Activated T-cell treated with anti-CD3 and anti-CD28 coated beads, Interleukin-2, amount 50 U/mL, for 24 hours (primary cell): ENCODE results near the gene ENG.

Experiments
- DNase-seq: peaks from one replicate; pipeline ENCODE4 v3.0.0-alpha.2; 2020
- H3K27ac Mint-ChIP-seq: 2 replicates; pipeline ENCODE4 v1.8.0; 2020; ENCODE audit warnings: mild to moderate bottlenecking, mixed read lengths
- H3K27me3 Mint-ChIP-seq: 2 replicates; pipeline ENCODE4 v1.8.0; 2020; ENCODE audit warnings: mixed read lengths
- H3K36me3 Mint-ChIP-seq: 2 replicates; pipeline ENCODE4 v1.8.0; 2020; ENCODE audit warnings: low read depth, mixed read lengths
- H3K4me1 Mint-ChIP-seq: 2 replicates; pipeline ENCODE4 v1.8.0; 2020; ENCODE audit warnings: low read depth, mixed read lengths
- H3K4me3 Mint-ChIP-seq: 2 replicates; pipeline ENCODE4 v1.8.0; 2020; ENCODE audit warnings: mild to moderate bottlenecking, moderate library complexity, mixed read lengths
- H3K9me3 Mint-ChIP-seq: 2 replicates; pipeline ENCODE4 v1.8.0; 2020; ENCODE audit warnings: mixed read lengths

The ENG gene

GRCh38 chr9:127854184-127854806, at the start of gene ENG:
TSS of gene ENG (minus strand) at chr9:127854658. CDS start at chr9:127854355, 303 bp downstream.
- peaks cover 17% of the 10 kb centered on the region for H3K36me3 Mint-ChIP-seq
- H3K4me1 Mint-ChIP-seq: peaks cover 26% of the 10 kb centered on the region
- H3K27ac Mint-ChIP-seq: peak within 1 kb of the TSS; percentile 90
- no peaks in the 10 kb centered on the region for H3K27me3 Mint-ChIP-seq
- peak within 1 kb of the TSS; percentile 84 for H3K4me3 Mint-ChIP-seq
- DNase-seq: peak; percentile 50
- peaks cover 2% of the 10 kb centered on the region for H3K9me3 Mint-ChIP-seq

GRCh38 chr9:127903557-127904475, 49.4 kb upstream of the ENG start:
- peaks cover 28% of the 10 kb centered on the region for H3K36me3 Mint-ChIP-seq
- peak; percentile 86 for DNase-seq
- H3K9me3 Mint-ChIP-seq: no peaks in the 10 kb centered on the region
- no peaks in the 10 kb centered on the region for H3K27me3 Mint-ChIP-seq
- peak overlapping the region; percentile 99 for H3K27ac Mint-ChIP-seq
- H3K4me1 Mint-ChIP-seq: peaks cover 56% of the 10 kb centered on the region
- peak overlapping the region; percentile 85 for H3K4me3 Mint-ChIP-seq

- Mint-ChIP-seq H3K27ac (peak within 1 kb of the TSS; percentile 88), H3K4me1 (peaks cover 41% of the 10 kb centered on the region), H3K4me3 (peak within 1 kb of the TSS; percentile 84), H3K9me3 (no peaks in the 10 kb centered on the region), H3K36me3 (peaks cover 44% of the 10 kb centered on the region), H3K27me3 (no peaks in the 10 kb centered on the region)
- peak; percentile 87 for DNase-seq
Observed at GRCh38 chr9:127899128-127899943, 44.9 kb upstream of the ENG start, which contains the start of gene ST6GALNAC6. TSS of gene ST6GALNAC6 (minus strand) at chr9:127899603. CDS start at chr9:127897981, 1,622 bp downstream.

GRCh38 chr9:127898433-127899127, 44.1 kb upstream of the ENG start:
- Mint-ChIP-seq H3K36me3 (peaks cover 47% of the 10 kb centered on the region), H3K4me1 (peaks cover 35% of the 10 kb centered on the region), H3K27me3 (no peaks in the 10 kb centered on the region), H3K27ac (peak overlapping the region; percentile 87), H3K9me3 (no peaks in the 10 kb centered on the region), H3K4me3 (peak overlapping the region; percentile 84)
- DNase-seq: peak; percentile 60

DNA sequence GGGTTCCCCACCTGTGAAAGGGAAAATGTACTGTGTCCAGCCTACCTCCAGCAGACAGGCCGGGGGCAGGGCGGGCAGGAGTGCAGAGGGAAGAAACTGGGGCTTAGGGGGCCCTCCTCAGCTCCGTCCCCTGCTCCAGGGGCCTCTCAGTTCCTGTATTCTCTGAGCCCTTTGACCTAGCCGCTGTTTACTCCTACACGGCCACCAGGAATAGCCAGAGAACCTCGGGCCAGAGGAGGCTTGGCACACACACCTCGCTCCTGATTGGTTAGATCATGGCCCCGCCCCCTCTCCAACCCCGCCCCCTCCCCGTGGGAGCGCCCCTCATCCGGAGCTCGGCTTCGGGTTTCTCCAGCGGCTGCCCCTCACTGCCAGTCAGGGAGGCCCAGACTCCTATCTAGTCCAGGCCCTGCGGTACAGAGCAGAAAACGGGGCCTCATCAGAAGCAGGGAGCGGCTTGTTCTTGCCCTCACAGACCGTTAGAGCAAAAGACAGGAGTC, 42.8 kb upstream of the ENG start:
- peaks cover 32% of the 10 kb centered on the region for H3K4me1 Mint-ChIP-seq

GRCh38 chr9:127896395-127897192, 42.1 kb upstream of the ENG start:
- Mint-ChIP-seq H3K4me1 (peaks cover 29% of the 10 kb centered on the region), H3K27me3 (no peaks in the 10 kb centered on the region), H3K9me3 (no peaks in the 10 kb centered on the region), H3K27ac (peak overlapping the region; percentile 63), H3K36me3 (peaks cover 62% of the 10 kb centered on the region), H3K4me3 (no peak overlapping the region)
- no peak for DNase-seq

More for the DNA sequence above, 42.8 kb upstream of the ENG start:
- H3K27me3 Mint-ChIP-seq: no peaks in the 10 kb centered on the region
- H3K4me3 Mint-ChIP-seq: peak overlapping the region; percentile 54
- H3K27ac Mint-ChIP-seq: peak overlapping the region; percentile 33
- H3K36me3 Mint-ChIP-seq: peaks cover 59% of the 10 kb centered on the region
- H3K9me3 Mint-ChIP-seq: no peaks in the 10 kb centered on the region
- peak; percentile 59 for DNase-seq

- no peak for DNase-seq
- H3K4me1 Mint-ChIP-seq: peaks cover 27% of the 10 kb centered on the region
- H3K9me3 Mint-ChIP-seq: no peaks in the 10 kb centered on the region
- peaks cover 69% of the 10 kb centered on the region for H3K36me3 Mint-ChIP-seq
- no peaks in the 10 kb centered on the region for H3K27me3 Mint-ChIP-seq
- no peak overlapping the region for H3K27ac Mint-ChIP-seq
- H3K4me3 Mint-ChIP-seq: no peak overlapping the region
Observed at GRCh38 chr9:127895811-127896210, 41.4 kb upstream of the ENG start.

DNA sequence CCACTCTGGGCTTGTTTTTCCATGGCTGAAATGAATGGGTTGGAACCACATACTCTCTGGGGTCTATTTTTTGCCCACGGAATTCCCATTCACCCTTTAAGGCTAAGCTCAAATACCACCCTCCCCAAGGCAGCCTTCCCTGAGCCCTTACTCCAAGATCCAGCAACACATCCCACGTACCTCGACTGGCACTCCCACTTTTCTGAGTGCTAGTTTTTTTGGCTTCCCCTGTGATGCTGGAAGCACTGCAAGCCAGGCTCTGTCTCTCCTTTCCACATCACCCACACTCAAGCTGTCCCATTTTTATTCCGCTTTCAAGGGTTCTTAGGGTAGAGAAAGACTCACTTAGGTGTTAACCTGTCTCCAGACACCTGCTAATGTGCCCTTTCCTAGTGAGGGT, 38.9 kb upstream of the ENG start:
- Mint-ChIP-seq H3K9me3 (no peaks in the 10 kb centered on the region), H3K4me3 (no peak overlapping the region), H3K27me3 (no peaks in the 10 kb centered on the region), H3K36me3 (peaks cover 86% of the 10 kb centered on the region), H3K27ac (peak overlapping the region; percentile 76), H3K4me1 (peaks cover 21% of the 10 kb centered on the region)
- no peak for DNase-seq

DNA sequence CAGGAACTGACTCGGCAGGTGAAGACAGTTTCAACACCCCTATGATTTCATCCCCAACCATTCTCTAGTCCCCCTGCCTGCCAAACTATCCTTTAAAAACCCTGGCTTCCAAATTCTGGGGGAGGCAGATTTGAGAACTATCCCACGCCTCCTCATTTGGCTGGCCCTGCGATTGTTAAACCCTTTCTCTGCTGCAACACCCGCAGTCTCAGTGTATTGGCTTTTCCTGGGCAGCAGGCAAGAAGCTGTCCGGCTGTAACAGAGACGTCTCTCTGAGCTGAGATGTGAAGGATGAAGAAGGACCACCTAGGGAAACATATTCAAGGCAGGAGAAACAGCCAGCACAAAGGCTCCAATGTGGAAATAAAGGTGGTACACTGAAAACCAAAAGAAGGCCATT, 38.4 kb upstream of the ENG start:
- no peak for DNase-seq
- Mint-ChIP-seq H3K27me3 (no peaks in the 10 kb centered on the region), H3K4me1 (peaks cover 18% of the 10 kb centered on the region), H3K4me3 (no peak overlapping the region), H3K36me3 (peaks cover 91% of the 10 kb centered on the region), H3K27ac (peak overlapping the region; percentile 38), H3K9me3 (no peaks in the 10 kb centered on the region)

DNA sequence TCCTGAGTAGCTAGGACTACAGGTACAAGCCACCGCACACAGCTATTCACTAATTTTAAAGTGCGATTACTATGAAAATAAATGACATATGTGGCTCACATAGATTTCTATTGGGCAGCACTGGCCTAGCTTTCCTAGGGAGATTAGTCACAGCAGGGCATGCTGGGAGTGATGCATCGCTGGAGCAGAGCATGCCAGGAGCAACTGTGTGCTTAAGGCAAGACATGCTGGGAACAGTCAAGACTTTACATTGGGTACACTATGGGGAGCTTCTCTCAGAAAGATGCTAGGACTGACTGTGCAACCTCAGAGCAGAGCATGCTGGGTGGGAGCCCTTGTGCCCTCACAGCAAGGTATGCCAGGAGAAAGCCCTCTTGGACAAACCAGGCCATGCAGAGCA, 35.6 kb upstream of the ENG start:
- no peak overlapping the region for H3K27ac Mint-ChIP-seq
- no peak overlapping the region for H3K4me3 Mint-ChIP-seq
- H3K27me3 Mint-ChIP-seq: no peaks in the 10 kb centered on the region
- H3K9me3 Mint-ChIP-seq: no peaks in the 10 kb centered on the region
- peaks cover 12% of the 10 kb centered on the region for H3K4me1 Mint-ChIP-seq
- H3K36me3 Mint-ChIP-seq: peaks cover 94% of the 10 kb centered on the region
- no peak for DNase-seq

GRCh38 chr9:127887792-127888191, 33.3 kb upstream of the ENG start:
- H3K9me3 Mint-ChIP-seq: no peaks in the 10 kb centered on the region
- H3K27me3 Mint-ChIP-seq: no peaks in the 10 kb centered on the region
- no peak overlapping the region for H3K4me3 Mint-ChIP-seq
- peak overlapping the region; percentile 38 for H3K27ac Mint-ChIP-seq
- no peak for DNase-seq
- H3K36me3 Mint-ChIP-seq: peaks cover 86% of the 10 kb centered on the region
- peaks cover 10% of the 10 kb centered on the region for H3K4me1 Mint-ChIP-seq

- Mint-ChIP-seq H3K36me3 (peaks cover 80% of the 10 kb centered on the region), H3K4me3 (no peak overlapping the region)
Observed at GRCh38 chr9:127886401-127886972, 32.0 kb upstream of the ENG start.

More at GRCh38 chr9:127886401-127886972, 32.0 kb upstream of the ENG start:
- Mint-ChIP-seq H3K27me3 (no peaks in the 10 kb centered on the region), H3K9me3 (no peaks in the 10 kb centered on the region), H3K4me1 (peaks cover 8% of the 10 kb centered on the region), H3K27ac (no peak overlapping the region)
- no peak for DNase-seq
